Measurements from ENCODE around the gene TMEM126B.

TMEM126B gene

DNA sequence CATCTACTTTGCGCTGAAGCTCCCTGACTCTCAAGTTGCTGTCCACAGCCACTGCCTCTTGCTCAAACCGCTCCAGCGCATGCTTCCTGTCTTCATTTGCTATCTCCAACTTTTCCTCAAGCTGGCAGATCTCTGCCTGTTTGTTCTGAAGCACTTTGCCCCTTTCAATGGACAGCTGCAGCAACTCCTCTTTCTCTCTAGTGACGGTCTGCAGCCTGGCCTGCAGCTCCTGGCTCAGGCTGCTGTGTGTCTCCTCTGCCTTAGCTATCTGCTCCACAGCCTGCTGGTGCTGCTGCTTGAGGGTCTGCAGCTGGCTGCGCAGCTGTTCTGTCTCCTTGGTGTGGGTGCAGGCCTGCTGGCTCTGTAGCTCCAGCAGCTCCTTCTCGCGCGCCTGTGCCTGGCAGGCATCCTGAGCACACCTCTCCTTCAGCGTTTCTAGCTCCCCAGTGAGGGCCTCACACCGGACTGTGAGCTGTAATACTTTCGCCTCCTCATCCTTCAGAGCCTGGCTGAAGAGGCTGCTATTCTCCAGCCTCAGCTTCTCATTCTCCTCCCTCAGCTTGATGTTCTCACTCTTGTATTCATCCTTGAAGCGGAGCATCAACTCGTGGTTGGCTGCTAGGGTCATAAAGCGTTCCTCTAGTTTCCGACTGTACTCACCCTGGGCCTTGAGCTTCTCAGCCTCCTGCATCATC, 56.9 kb downstream of the TMEM126B start:
- DNase-seq: no peak

DNA sequence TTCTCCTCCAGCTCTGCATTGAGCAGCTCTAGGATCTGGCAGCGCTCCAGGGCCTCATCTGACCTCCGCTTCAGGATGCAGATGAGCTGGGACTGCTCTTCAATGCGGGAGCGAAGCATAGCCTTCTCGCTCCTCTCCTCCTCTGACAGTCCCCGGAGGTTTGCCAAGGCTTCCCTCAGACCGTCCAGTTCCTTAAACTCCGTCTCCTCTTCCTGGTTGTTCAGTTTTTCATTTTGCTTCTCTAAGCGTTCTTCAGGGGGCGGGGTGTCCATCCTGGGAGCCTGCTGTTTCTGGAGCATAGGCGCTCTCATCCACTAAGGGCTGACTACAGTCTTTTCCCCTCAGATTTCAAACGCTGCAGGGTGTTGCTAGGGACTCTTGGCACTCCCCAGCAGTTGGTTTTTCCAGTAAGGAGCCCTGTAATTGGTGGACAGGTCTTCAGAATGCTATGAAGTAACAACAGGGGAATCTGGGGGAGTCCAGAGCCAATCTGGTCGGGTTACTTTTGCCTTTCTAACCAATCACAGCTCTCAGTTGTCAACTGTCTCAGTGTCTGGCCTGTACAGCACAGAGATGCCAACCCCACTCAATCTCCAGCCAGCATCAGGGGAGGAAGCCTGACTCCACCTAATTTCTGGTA, 57.5 kb downstream of the TMEM126B start, which contains the start of gene CCDC89:
TSS of gene CCDC89 (minus strand) at position 376 of the 640 bp plus-strand sequence. CDS start at position 311, 65 bp downstream.
- no peak for DNase-seq

Measured in CD4-positive, alpha-beta T cell treated with Interferon gamma for 1 hour (primary cell).